ENCODE results near the gene TSPAN14. TPM values are rescaled to one million over a fixed set of nuclear protein-coding genes. Genes with fewer than 3 reads are reported as not detected.

The TSPAN14 gene
- total and polyA plus RNA-seq, 10 of the 15 experiments (the other 5 are each of a cell fraction or from before 2014, with no cell fraction given): 2.5 to 31.7 (median 17.9) TPM

DNA sequence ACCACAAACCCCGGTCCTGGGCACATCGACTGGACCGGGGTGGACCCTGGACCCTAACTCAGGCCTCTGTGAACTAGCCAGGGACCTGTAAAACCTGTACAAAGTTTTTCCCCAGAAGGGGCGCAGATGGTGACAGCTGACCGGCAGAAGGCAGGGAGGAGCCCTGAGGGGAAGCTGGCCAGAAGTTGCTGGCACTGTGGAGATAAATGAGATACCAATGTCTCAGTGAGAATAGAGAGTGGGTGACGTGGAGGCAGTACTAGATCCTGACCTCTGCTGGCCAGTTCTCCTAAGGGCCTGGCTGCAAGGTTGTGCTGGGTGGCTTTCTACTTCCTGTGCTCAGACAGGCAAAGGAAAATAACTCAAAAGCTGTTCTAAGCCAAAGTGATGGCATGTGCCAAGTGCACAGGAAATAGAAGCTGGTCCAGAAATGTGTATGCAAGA lies 10.6 kb upstream of the TSPAN14 start:
- Histone ChIP-seq H3K79me2 (ENCODE audit: control insufficient read depth, insufficient read depth, low read length) (no peaks in the 10 kb centered on the region), H3K9ac (ENCODE audit: control insufficient read depth, insufficient read depth, low read length) (no peak overlapping the region), H3K27me3 (replicated peaks in 1 of 2; ENCODE audit: control insufficient read depth in 2 of 2, insufficient read depth in 2 of 2, low read length in 1 of 2) (no peaks in the 10 kb centered on the region; a peak in 1 of 4 replicates), H3K36me3 (ENCODE audit: control insufficient read depth in 2 of 2, insufficient read depth in 2 of 2, low read length in 1 of 2) (no peaks in the 10 kb centered on the region), H3K27ac (ENCODE audit: control insufficient read depth, insufficient read depth) (no peak overlapping the region), H2AFZ (ENCODE audit: control insufficient read depth, low read depth, low read length) (no peak overlapping the region), H3K4me3 (no peak overlapping the region), H3K9me3 (replicated peaks; ENCODE audit: control insufficient read depth, insufficient read depth, low read length) (no peaks in the 10 kb centered on the region), H4K20me1 (ENCODE audit: control insufficient read depth, insufficient read depth) (no peaks in the 10 kb centered on the region), H3K4me1 (ENCODE audit: control insufficient read depth, insufficient read depth, low read length) (peaks cover 5% of the 10 kb centered on the region), H3K4me2 (ENCODE audit: control insufficient read depth, insufficient read depth) (no peak overlapping the region)
- POLR2A ChIA-PET: interaction anchor here (2.3 kb wide), 1 partner anchor 19 kb away, joined by 8 read pairs; no protein-coding TSS in a partner anchor
- no peak for DNase-seq (ENCODE audit: low read depth, low spot score)
- SMC1A ChIA-PET (ENCODE audit: uncharacterized antibody, unreplicated experiment): interaction anchor here (0.7 to 36.0 kb wide), 30 partner anchors 8 to 736 kb away, joined by 3 to 1038 read pairs (median 5); partner anchors contain the start of genes PRXL2A and SH2D4B
- peak; percentile 74 for ATAC-seq
- no peak for FAIRE-seq
- in situ Hi-C loops (cut with MboI) (loop anchor here (10.0 kb wide), 2 partner anchors 151 to 481 kb away; no protein-coding TSS in a partner anchor), intact Hi-C loops (cut with micrococcal nuclease; ENCODE audit: unreplicated experiment) (no loop called here)
- 51% methylated on average over 6 of the region's 6 CpGs for WGBS (ENCODE audit: insufficient coverage, insufficient replicate concordance, low lambda C conversion rate, missing lambda C conversion rate)
- RAD21 ChIA-PET (ENCODE audit: unreplicated experiment): interaction anchor here (1.1 to 12.4 kb wide), 12 partner anchors 13 to 481 kb away, joined by 3 to 432 read pairs (median 12); partner anchors contain the start of gene PRXL2A
- TF ChIP-seq RFX5 (IDR thresholded peaks at IDR 0.05; ENCODE audit: low read depth, low read length): no peak
- no peak for TF ChIP-seq ZNF24 (IDR thresholded peaks at IDR 0.05)
- TF ChIP-seq, protein P1, sequence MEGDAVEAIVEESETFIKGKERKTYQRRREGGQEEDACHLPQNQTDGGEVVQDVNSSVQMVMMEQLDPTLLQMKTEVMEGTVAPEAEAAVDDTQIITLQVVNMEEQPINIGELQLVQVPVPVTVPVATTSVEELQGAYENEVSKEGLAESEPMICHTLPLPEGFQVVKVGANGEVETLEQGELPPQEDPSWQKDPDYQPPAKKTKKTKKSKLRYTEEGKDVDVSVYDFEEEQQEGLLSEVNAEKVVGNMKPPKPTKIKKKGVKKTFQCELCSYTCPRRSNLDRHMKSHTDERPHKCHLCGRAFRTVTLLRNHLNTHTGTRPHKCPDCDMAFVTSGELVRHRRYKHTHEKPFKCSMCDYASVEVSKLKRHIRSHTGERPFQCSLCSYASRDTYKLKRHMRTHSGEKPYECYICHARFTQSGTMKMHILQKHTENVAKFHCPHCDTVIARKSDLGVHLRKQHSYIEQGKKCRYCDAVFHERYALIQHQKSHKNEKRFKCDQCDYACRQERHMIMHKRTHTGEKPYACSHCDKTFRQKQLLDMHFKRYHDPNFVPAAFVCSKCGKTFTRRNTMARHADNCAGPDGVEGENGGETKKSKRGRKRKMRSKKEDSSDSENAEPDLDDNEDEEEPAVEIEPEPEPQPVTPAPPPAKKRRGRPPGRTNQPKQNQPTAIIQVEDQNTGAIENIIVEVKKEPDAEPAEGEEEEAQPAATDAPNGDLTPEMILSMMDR (IDR thresholded peaks at IDR 0.05 in 2 of 3, conservative IDR thresholded peaks at IDR 0.05 in 1 of 3; ENCODE audit: control insufficient read depth in 2 of 3, extremely low read depth in 1 of 3, insufficient read depth in 1 of 3, low read depth in 3 of 3, low read length in 3 of 3): peak; percentile 38 to 46 (median 39); a peak in 5 of 6 replicates
- no peak for TF ChIP-seq TCF12 (IDR thresholded peaks at IDR 0.05; ENCODE audit: low read depth, low read length)
- no peak for TF ChIP-seq RAD51 (IDR thresholded peaks at IDR 0.05)
- peak; percentile 50; the same call in 1 of the 2 replicates for TF ChIP-seq SMC3 (IDR thresholded peaks at IDR 0.05; ENCODE audit: borderline replicate concordance, low read length)
- peak; percentile 31; the same call in 1 of the 2 replicates for TF ChIP-seq RAD21 (IDR thresholded peaks at IDR 0.05; ENCODE audit: insufficient read depth, low read depth, low read length)
- CTCF ChIA-PET: interaction anchor here (0.6 to 21.3 kb wide), 39 partner anchors 8 to 738 kb away, joined by 3 to 852 read pairs (median 9); partner anchors contain the start of gene TSPAN14
- BruUV-seq (replicated peaks): no TSS peak
